ENCODE results near the gene GIT1.

GIT1 gene

DNA sequence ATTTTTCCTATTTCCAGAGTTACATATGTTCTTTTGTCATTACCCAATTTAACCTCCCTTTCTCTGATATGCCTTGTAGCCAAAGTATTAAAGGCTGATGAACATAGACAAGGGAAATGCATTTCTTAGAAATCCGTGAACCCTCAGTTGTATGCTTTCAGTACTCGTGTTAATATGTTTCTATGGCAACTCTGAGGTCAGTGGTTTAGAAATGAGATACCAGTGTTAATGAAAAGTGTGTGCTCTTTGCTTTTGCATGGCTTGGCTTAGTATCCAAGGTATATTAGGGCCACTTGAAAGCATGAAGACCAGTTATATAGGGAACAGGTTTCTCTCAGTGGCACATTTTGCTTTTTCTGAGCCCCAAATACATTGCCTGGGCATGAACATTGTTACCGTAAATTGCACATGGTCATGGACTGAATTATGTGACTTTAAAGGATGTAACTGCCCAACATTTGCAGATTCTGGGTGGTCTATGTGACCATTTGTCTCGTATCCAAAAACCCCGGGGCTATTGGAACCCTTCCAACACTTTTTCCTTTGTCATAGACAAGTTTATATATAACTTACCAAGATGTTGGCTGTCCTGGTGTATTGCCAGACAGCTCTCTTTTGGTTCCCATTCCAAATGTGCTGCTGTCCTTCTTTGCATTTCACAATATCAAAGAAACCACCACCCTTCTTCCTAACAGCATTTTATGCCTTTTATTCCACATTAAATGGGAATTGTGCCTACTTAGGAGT, 40.1 kb downstream of the GIT1 start:
- no peak for DNase-seq (ENCODE audit: low read depth)
- no peak overlapping the region for H3K4me3 ChIP-seq (ENCODE audit: low read depth, low read length)

DNA sequence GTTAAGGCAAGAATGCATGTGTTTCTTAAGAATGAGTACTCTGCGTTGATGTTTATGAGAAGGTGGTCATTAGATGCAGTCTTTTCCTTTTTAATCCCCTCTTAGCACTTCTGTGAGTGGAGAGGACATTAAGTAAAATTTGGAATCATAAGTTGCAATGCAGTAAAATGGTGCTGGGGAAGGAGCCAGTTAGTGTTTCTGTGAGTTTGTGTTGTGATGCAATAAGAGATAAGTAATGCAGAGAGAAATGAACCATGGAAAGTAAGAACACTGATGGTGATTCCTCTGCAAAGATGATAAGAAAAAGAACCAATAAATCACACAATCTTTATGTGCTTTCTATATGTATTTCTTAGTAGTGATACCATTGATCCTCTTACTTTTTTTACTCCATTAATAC, 42.6 kb downstream of the GIT1 start:
- no peak for DNase-seq (ENCODE audit: low read depth)
- no peak overlapping the region for H3K4me3 ChIP-seq (ENCODE audit: low read depth, low read length)

DNA sequence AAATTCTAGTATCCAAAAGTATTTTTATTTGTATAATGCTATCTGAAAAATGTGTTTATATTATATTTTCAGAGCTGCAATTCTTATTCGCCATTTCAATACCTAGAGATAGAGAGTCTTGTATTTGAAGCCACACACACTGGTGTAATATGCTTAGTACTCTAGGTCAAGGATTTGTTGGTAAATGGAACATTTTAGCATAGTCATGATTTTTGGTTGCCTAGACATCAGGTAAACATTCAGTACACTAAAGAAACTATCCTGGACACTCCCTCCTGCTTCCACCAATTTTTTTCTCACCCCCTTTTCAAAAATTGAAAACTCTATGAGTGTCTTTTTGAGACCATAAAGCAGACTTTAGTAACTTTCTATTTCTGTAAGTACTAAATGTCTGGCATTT, 43.4 kb downstream of the GIT1 start:
- no peak for DNase-seq (ENCODE audit: low read depth)
- H3K4me3 ChIP-seq (ENCODE audit: low read depth, low read length) = no peak overlapping the region

DNA sequence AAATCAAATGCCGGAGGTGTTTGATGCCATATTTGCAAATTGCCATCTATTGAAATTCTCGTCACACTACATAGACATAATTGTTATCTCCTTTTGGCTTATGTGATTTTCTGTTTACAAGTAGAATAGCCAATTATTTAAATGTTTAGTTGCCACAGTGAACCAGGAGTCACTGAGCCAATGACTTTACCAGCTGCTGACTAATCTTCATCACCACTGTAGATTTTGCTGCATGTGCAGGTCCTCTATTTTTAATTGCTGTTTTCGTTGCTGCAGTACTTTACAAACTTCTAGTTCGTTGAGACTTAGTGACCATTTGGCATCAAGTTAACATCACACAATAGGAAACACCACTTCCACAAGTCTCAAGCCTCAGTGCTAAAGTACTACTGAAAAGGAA, 45.4 kb downstream of the GIT1 start:
- H3K4me3 ChIP-seq (ENCODE audit: low read depth, low read length) = no peak overlapping the region
- no peak for DNase-seq (ENCODE audit: low read depth)

DNA sequence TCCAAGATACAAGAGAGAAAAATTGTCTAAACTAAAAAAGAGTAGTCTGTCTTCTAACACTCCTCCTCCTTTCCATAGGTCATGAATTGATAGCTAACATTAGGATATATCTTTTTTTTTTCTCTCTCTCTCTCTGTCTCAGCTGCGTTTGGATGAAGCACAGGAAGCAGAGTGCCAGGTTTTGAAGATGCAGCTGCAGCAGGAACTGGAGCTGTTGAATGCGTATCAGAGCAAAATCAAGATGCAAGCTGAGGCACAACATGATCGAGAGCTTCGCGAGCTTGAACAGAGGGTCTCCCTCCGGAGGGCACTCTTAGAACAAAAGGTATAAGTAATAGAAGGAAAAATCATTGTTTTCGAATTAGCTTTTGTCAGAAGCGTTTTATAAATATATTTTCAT, 55.5 kb downstream of the GIT1 start:
- no peak for DNase-seq (ENCODE audit: low read depth)
- H3K4me3 ChIP-seq (ENCODE audit: low read depth, low read length) = no peak overlapping the region

DNA sequence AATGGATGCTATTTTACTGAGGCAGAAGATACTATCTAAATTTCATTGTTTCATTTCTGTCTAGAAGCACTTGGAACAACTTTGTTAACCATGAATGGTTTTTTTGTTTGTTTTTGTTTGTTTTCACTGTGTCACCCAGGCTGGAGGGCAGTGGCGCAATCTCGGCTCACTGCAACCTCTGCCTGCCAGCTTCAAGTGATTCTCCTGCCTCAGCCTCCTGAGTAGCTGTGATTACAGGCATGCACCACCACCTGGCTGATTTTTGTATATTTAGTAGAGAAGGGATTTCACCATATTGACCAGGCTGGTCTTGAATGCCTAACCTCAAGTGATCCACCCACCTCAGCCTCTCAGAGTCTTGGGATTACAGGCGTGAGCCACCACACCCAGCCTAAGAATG, 63.1 kb downstream of the GIT1 start:
- no peak for DNase-seq (ENCODE audit: low read depth)
- no peak overlapping the region for H3K4me3 ChIP-seq (ENCODE audit: low read depth, low read length)

DNA sequence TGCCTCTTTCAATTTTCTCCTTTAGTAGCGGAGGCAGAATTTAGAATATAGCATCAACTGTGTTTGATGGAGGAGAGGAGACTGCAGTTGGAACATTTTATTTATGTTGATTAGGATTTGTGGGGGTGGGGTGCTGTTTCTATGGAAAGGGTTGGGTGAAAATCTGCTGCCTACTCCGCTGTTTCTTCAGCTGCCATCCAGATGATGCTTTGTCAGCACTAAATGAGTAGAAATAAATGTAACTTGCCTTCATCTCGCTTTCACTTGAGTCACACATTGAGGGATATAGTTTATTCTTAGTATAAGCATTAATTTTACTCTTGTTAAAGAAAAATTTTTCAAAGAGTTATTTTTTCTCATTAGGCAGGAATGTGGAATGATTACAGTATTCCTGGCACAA, 64.8 kb downstream of the GIT1 start:
- no peak for DNase-seq (ENCODE audit: low read depth)
- H3K4me3 ChIP-seq (ENCODE audit: low read depth, low read length) = no peak overlapping the region
